T47D (cell line): ENCODE measurements around the gene ALOX12.
"Not testable (repeated sequence)": the region's sequence is repeated elsewhere in the genome, so short reads cannot be mapped to it uniquely, and the experiment has no call there.

Source experiments
- DNase-seq, 2 experiments: peaks; one replicate each; pipeline versions ENCODE4 v3.0.0 to v3.0.0-alpha.2; 2011 to 2012; ENCODE audit warnings: low read depth in 1 of 2, low spot score in 1 of 2
- JUND ChIP-seq: IDR thresholded peaks from 2 replicates; pipeline ENCODE4 v1.6.1; 2012; ENCODE audit warnings: low read depth
- in situ Hi-C: cut with HindIII; loops from 2 replicates; pipeline ENCODE4 v1.10.0; 2016; ENCODE audit warnings: low sequenced_read_pairs, low pct_unique_long_range_greater_than_20kb

Gene ALOX12

DNA sequence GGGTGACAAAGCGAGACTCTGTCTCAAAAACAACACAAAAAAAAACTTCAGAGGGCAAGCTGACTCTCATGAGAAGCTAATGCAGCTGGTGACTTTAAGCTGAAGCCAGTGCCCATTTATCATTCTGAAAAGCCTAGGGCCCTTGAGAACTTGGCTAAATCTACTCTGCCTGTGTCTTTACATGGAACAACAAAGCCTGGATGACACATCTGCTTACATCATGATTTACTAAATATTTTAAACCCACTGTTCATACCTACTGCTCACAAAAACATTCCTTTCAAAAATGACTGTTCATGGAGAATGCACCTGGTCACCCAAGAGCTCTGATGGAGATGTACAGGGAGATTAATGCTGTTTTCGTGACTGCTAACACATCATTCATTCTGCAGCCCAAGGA, 6.1 kb upstream of the ALOX12 start:
- no peak for TF ChIP-seq JUND
- in situ Hi-C loops, result no loop called here
- no peak for DNase-seq

DNA sequence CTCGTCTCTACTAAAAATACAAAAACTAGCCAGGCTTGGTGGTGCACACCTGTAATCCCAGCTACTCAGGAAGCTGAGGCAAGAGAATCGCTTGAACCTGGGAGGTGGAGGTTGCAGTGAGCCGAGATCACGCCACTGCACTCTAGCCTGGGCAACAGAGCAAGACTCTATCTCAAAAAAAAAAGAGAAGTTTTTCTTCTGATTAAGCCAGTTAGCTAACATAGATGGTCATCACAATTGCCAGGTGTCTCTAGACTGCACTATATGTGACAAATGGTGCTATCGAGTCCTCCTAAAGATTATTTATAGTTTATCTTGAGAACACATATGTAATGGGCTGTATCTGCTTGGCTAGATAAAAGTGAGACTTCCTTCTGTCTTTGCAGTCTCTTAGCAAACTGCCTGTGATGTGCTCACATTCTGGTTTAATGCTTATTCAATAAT, 2.2 kb upstream of the ALOX12 start:
- DNase-seq, in situ Hi-C loops: not testable (repeated sequence)

DNA sequence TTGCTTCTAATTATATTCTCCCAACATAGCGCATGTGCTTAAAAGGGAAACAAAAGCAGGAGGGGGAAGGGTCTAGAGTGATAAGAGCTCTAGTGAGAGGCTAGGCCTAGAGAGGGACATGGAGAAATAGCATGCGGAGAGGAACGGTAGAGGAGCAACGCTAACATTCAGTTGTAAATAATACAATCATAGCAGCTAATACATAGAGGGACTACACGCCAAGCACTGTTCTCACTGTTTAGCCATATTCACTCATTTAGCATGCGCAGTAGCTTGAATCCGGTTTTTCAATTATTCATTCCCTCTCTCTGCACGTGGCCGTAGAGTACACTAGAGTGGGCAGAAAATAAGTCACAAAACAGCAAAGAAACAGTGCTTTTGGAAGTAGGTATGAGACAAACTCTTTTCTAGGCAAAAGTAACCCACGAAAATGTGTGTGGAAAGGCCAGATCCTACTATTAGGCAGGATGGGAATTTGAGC, 1.7 kb upstream of the ALOX12 start:
- no peak for DNase-seq
- in situ Hi-C loops, result no loop called here
- TF ChIP-seq JUND, result no peak

DNA sequence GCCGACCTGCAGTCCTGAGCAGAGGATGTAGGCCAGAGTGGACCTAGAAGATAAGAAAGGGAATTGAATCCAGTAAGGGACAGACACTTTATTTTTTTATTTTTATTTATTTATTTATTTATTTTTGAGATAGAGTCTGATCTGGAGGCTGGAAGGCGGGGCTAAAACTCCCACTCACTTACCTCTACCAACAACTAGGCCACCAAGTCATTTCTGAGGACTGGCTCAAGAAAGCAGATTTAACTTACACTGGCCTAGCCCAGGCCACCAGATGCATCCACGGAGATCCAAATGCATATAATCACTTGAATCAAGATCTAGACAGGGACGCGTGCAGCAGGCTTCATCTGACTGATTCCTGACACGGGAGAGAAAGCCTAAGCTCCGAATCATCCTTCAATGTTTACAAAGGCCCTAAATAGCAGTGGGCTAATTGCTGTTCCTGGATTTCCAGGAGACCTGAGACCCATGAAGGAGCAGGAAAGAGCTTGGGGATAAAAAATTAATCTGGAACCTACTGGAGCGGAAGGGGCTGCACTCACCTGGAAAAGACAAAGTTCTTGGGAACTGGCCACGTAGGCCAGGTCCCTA, 1.1 kb upstream of the ALOX12 start:
- in situ Hi-C loops, result no loop called here
- no peak for DNase-seq
- no peak for TF ChIP-seq JUND

DNA sequence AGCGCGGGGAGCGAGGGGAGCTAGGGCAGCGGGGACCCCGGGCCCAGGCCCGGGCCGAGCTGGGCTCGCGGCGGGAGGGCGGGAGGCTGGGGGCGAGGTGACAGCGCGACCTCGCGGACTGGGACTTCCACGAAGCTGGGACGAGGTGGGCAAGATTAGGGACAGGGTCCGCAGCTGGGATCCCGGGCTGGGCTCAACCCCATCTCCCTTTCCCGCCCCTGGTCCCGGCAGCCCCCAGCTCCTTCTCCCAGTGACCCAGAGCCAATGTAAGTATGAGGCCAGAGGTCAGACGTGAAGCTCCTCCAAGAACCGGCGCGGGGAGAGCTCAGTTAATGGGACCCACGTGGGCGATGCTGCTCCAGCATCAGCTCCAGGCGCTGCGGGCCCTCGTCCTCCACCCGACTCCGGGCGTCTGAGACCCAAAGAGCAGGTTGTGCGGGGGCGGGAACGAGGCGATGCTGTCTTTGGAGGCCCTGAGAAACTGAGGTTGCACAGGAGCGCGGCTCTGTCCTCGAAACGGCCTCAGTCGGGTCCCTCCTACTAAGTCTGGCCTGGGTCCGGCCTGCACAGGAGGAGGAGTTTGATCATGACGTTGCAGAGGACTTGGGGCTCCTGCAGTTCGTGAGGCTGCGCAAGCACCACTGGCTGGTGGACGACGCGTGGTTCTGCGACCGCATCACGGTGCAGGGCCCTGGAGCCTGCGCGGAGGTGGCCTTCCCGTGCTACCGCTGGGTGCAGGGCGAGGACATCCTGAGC, 585 bp downstream of the ALOX12 start:
- no peak for DNase-seq
- TF ChIP-seq JUND, result no peak
- in situ Hi-C loops, result no loop called here

DNA sequence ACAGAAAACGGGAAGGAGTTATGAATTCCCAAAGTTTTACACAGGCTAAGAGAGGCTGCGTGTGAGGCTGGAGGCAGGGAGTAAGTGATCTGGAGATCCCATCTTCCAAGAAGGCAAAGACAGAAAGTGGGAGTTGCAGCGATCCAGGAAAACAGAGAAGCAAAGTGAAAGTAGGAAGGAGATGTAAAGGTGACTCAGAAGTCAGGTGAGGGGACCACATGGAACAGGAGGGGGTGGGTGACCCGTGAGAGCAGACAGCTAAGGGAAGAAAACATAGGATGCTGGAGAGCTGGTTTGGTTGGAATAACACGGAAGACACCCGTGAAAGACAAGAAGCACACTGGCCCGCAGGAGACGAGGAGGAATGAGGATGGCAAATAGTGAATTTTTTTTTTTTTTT, 1.3 kb downstream of the ALOX12 start:
- no peak for DNase-seq
- in situ Hi-C loops, result no loop called here
- TF ChIP-seq JUND, result no peak

DNA sequence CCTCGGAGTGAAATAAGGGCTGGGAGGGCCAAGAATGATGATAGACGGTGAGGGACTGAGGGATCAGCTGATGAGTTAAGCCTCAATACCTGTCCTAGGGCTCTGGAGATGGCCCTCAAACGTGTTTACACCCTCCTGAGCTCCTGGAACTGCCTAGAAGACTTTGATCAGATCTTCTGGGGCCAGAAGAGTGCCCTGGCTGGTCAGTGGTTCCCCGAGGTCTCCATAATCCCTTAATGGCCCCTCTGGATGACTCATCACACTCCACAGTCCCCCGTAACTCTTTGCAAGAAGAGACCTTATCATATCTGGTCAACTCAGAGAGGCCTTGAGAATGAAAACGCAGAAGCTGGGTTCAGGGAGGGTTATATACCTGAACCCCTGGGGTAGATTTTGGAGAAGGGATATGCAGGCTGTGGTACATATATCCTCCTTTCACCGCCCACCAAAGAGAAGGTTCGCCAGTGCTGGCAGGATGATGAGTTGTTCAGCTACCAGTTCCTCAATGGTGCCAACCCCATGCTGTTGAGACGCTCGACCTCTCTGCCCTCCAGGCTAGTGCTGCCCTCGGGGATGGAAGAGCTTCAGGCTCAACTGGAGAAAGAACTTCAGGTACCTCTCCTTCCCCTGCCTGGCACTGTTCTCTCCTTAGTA, 3.1 kb downstream of the ALOX12 start:
- DNase-seq, result no peak
- no peak for TF ChIP-seq JUND
- in situ Hi-C loops, result no loop called here

DNA sequence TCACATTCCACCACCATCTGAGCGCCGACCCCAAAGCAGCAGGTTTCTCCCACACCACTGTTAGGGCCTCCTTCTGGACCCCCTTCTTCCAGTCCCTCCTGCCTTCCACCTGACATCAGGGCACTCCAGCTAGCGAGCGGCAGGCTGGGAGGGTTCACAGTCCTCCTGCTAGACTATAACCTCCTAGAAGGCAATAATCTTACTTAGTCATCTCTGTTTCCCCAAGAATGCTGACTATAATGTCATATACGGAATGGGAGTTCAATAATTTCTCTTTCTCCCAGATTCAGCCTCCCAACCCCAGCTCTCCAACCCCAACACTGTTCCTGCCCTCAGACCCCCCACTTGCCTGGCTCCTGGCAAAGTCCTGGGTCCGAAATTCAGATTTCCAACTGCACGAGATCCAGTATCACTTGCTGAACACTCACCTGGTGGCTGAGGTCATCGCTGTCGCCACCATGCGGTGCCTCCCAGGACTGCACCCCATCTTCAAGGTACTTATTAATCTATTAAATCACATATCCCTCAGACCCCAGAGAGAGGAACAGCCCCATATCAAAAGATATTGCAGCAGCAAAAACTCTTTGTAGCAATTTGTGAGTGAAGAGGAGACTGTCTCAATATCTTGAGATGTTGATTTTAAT, 5.6 kb downstream of the ALOX12 start:
- in situ Hi-C loops, result no loop called here
- no peak for TF ChIP-seq JUND
- no peak for DNase-seq

DNA sequence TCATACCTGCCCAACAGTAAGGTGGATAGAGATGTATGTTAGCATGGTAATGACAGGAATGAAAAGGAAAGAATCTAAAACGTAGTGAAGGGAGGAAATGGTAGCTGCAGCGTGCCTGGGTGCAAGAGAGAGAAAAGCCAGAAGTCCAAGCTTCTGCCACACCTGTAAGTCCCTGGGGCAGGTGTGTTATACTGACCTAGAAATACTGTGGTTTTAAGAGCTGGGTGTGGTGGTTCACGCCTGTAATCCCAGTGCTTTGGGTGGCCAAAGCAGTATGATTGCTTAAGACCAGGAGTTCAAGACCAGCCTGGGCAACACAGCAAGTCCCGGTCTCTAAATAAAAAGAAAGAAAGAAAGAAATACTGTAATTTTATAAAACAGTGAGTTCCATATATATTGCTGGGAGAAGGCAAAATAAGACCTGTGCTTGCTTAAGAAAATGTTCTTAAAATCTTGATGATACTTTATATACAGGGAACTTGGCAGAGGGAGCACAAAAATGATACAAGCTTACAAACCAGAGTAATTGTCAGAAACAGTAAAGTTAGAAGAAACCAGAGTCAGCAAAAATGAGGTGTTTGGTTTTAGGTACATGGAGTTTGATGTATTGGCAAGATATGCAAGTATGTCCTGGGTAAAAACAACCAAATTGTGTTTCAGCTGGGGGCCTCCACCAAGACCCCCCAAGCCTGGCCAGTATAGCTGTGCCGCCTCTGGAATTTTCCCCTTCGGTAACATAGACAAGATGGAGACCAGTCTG, 6.6 kb downstream of the ALOX12 start:
- TF ChIP-seq JUND, result no peak
- in situ Hi-C loops, result no loop called here
- no peak for DNase-seq

DNA sequence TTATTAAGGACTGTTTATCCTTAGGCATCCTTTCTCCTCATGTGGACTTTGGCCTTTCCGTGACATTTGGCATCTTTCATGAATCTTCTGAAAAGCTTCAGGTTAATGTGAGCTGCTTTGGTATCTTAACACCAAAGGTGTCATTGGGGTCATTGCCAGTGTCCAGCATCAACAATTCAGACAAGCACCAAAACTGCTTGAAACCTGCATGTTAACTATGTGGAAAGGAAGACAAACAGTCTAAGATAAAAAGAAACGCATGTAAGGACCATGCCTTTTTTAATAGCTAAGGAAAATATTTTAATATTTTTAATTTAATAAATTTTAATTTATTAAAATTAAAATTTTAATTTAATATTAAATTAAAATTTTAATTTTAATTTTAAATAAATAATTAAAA, 7.9 kb downstream of the ALOX12 start:
- in situ Hi-C loops, result no loop called here
- no peak for DNase-seq
- TF ChIP-seq JUND, result no peak

DNA sequence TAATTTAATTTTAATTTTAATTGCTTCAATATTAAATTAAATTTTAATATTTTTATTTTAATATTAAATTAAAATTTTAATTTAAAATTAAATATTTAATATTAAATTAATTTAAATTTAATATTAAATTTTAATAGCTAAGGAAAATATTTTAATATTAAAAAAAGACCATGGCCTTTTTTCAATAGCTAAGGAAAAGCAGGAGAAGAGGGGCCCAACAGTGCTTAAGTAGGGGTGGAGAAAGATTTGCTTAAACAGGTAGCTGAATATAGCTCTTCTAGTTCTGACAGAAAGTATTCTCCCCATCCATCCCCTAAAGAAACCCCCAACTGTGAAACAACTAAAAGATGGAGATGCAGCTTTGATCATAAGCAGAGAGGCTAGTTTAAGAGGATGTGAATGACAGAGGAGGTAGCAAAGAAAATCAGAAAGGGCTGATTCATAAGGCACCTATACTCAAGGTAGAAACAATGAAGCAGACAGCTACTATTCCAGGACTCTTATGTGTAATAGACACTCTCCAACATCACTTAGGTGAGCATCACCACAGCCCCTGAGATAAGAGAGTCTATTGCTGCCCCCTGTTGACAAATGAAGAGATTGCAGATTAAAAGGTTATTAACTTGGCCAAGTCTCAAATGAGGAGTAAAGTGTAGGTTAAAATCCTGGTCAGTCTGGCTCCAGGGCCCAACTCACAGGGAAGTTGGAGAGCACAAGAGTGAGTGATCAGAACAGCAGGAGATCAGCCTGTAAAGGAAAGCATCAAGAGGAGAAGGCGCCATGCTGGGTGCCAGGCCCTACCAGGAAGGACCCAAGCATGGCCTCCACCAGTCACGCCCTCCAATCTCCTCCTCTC, 8.8 kb downstream of the ALOX12 start:
- in situ Hi-C loops, result no loop called here
- peak in 1 of 2 experiments; percentile 76 for DNase-seq

More for the DNA sequence above, 8.8 kb downstream of the ALOX12 start:
- no peak for TF ChIP-seq JUND
